ENCODE data around the gene NPAT.

Gene NPAT

GRCh38 chr11:108222574-108223347 lies at the start of gene NPAT, which contains the start of gene ATM:
Gene NPAT (minus strand): TSS chr11:108222638. CDS start chr11:108222536, 102 bp downstream.
Gene ATM (plus strand): TSS chr11:108223067. CDS start chr11:108227625, 4,558 bp downstream.
- peak; percentile 99 for DNase-seq
- peak; percentile 91 for TF ChIP-seq CTCF (IDR thresholded peaks at IDR 0.05; ENCODE audit: low read depth, low read length)
- Histone ChIP-seq H3K27ac (peak within 1 kb of the TSS; percentile 92), H3K9me3 (ENCODE audit: severe bottlenecking) (no peaks in the 10 kb centered on the region), H3K36me3 (peaks cover 24% of the 10 kb centered on the region), H3K27me3 (ENCODE audit: insufficient read depth, low read depth, severe bottlenecking) (no peaks in the 10 kb centered on the region), H3K4me3 (ENCODE audit: low read depth, low read length) (peak within 1 kb of the TSS; percentile 89)

- Histone ChIP-seq H3K36me3 (peaks cover 25% of the 10 kb centered on the region), H3K9me3 (ENCODE audit: severe bottlenecking) (no peaks in the 10 kb centered on the region), H3K4me3 (ENCODE audit: low read depth, low read length) (no peak overlapping the region), H3K27ac (no peak overlapping the region), H3K27me3 (ENCODE audit: insufficient read depth, low read depth, severe bottlenecking) (no peaks in the 10 kb centered on the region)
- no peak for DNase-seq
- TF ChIP-seq CTCF (IDR thresholded peaks at IDR 0.05; ENCODE audit: low read depth, low read length): no peak
These were observed 47.1 kb upstream of the NPAT start for GRCh38 chr11:108269583-108269982.

- DNase-seq: no peak
- no peak for TF ChIP-seq CTCF (IDR thresholded peaks at IDR 0.05; ENCODE audit: low read depth, low read length)
- Histone ChIP-seq H3K27ac (no peak overlapping the region), H3K27me3 (ENCODE audit: insufficient read depth, low read depth, severe bottlenecking) (no peaks in the 10 kb centered on the region), H3K9me3 (ENCODE audit: severe bottlenecking) (no peaks in the 10 kb centered on the region), H3K36me3 (peaks cover 63% of the 10 kb centered on the region), H3K4me3 (ENCODE audit: low read depth, low read length) (no peak overlapping the region)
These were observed 30.7 kb upstream of the NPAT start for GRCh38 chr11:108253176-108253575.

GRCh38 chr11:108246885-108247284 lies 24.4 kb upstream of the NPAT start:
- H3K27ac ChIP-seq: no peak overlapping the region
- DNase-seq: no peak
- H3K36me3 ChIP-seq: peaks cover 24% of the 10 kb centered on the region
- no peak for TF ChIP-seq CTCF (IDR thresholded peaks at IDR 0.05; ENCODE audit: low read depth, low read length)
- H3K4me3 ChIP-seq (ENCODE audit: low read depth, low read length): no peak overlapping the region
- no peaks in the 10 kb centered on the region for H3K9me3 ChIP-seq (ENCODE audit: severe bottlenecking)
- no peaks in the 10 kb centered on the region for H3K27me3 ChIP-seq (ENCODE audit: insufficient read depth, low read depth, severe bottlenecking)

GRCh38 chr11:108246308-108246707 lies 23.9 kb upstream of the NPAT start:
- no peak for TF ChIP-seq CTCF (IDR thresholded peaks at IDR 0.05; ENCODE audit: low read depth, low read length)
- Histone ChIP-seq H3K9me3 (ENCODE audit: severe bottlenecking) (no peaks in the 10 kb centered on the region), H3K36me3 (peaks cover 18% of the 10 kb centered on the region), H3K27me3 (ENCODE audit: insufficient read depth, low read depth, severe bottlenecking) (no peaks in the 10 kb centered on the region), H3K4me3 (ENCODE audit: low read depth, low read length) (no peak overlapping the region), H3K27ac (no peak overlapping the region)
- DNase-seq: no peak

All from WERI-Rb-1 (cell line).